CD4-positive, alpha-beta T cell treated with Interleukin-12 subunit alpha and Interleukin-12 subunit beta, for 1 hour (primary cell): ENCODE measurements around the gene GMDS.

Source experiments
- DNase-seq: peaks from one replicate; pipeline ENCODE4 v3.0.0-alpha.2; 2020

The GMDS gene

DNA sequence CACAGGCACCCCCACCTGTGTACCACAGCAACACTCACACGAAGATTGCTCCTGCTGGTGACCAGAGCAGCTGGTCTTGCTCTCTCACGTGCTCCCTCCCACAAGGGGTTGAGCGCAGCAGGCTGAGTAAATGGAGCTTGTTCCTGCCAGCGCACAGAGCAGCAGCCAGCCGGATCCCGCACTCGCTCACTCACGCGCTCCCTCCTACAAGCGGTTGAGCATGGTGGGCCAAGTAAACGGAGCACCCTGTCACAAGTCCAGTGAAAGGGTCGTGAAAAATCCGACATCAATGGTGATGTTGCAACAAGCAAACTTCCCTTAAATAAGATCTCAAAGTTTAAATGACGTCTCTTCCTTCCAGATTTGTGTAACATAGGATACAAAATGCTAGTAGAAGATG lies 322.0 kb downstream of the GMDS start:
- no peak for DNase-seq

DNA sequence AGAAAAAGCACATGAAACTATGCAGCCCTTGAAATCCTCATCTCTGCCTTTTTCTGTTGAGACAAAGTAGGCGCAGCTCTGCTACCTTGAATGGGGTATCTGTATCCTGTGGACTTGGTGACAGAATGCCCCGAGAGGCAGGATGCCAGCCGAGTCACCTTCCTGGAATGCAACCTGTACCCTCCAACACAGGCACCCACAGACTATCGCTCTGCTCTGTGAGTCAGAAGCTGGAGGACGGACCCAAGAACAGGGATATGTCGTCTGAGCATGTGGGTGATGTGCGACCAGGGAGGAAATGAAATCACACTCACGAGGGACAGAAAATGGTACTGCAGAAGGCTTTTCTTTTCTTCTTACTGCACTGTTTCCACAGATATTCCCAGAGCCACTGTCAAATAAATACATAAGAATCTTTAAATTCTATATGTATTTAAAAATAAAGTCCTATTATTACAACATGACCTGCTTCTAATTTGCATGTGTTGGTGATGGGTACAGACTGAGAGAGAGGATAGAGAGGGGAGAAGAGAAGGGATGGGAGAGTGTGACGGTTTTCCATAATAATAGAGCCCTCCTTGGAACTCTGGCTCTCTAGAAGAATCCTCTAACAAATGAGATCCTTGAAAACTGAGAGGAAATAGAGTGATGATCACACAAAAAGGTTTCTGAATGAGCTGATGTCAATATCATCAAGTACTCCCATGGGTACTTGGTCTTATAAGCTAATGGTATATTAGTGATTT lies 327.6 kb downstream of the GMDS start:
- no peak for DNase-seq

DNA sequence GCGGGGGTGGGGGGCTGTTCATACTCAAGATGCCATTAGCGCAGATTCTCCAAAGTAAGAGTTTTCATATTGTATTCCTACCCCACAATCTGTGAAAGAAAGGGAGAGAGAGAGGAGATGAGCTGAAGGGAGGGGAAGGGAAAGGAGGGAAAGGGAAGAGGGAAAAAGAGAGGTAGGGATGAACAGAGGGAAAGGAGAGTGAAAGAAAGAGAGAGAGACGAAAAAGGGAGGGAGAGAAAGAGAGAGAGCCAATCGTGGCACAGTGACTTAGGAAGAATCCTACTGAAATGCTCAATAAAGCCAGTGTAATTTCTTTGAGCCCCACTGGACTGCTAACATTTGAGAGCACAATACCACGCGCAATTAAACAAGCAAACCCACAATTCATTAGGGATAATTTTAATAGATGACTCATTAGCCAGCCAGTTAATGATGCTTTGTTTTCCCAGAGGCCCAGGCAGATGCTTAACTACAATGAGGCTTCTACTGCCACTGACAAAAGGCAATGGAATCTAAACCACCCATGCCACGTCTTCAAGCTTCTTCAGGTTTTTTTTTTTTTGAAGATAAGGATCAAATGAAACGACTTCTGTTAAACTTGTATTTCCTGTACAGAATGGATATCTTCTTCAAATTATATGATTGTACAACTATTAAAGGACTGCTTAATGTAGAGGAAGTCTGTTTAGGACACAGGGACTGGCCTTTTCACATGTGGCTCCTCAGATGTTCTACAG lies 328.9 kb downstream of the GMDS start:
- no peak for DNase-seq

DNA sequence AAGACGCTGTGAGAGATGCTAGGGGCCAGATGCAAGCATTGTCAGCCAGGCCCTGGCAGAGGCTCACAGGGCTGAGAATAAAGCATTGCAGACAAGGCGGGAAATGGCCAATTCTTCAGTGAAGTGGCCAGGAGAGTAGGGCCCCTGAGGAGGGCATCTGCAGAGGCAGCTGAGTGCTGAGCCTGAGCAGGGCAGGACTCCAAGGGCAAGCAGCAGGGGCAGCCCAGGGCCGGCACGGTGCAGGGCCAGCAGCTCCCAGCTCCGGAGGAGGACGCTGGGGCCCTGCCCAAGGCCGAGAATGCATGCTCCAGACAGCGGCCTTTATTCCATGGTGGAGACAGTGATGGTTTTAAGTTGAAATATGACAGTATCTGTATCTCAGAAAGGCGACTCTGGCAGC lies 330.2 kb downstream of the GMDS start:
- no peak for DNase-seq

DNA sequence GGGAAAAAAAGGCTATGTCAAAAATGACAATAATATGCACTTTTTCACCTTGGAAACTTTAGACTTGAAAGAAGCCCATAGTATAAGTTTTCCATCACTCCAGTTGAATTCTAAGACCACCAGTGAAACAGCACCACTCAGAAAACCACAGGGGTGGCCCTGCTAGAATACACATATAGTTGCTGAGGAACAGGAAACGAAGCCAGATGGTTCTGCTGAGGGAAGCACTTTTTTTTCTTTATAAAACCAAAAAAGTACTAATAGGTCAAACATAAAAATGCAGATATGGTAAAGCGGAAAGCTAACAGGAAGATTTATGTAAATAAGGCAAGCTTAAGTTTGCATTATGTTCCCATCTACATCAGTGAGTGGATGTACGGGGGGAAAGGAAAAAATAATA lies 331.8 kb downstream of the GMDS start:
- no peak for DNase-seq

DNA sequence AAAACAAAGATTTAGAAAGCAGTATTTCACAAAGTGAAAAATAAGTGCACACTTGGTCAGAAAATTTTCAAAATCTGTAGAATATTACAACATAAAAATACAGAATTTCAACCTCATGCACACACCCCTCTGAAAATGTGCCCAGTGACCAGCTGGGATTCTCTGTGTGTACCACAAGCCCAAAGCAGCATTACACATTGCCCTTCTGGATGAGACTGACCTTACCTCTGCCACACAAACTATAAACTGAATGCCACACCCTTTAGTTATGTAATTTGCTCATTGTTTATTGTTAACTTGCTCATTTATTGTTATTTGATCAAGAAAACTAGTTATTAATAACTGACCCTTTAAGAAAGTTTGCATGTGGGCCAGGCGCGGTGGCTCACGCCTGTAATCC lies 332.7 kb downstream of the GMDS start:
- no peak for DNase-seq

DNA sequence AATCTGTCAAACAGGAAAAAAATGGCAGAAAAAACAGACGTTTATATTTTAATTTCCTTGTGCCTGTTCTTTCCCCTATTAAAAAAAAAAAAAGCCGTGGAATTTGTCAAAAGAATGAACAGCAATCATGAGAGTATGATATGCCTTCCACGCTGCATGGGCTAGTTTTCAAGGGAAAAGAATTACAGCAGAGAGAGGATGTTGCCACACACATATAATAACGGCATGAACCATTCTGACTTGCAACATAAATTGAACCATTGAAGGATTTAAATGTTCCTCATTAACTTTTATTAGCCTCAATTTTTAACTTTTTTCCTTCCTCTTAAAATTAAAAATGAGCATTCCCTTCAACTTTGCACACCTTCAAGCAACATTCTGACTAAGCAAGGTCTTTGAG lies 333.9 kb downstream of the GMDS start:
- DNase-seq: no peak

DNA sequence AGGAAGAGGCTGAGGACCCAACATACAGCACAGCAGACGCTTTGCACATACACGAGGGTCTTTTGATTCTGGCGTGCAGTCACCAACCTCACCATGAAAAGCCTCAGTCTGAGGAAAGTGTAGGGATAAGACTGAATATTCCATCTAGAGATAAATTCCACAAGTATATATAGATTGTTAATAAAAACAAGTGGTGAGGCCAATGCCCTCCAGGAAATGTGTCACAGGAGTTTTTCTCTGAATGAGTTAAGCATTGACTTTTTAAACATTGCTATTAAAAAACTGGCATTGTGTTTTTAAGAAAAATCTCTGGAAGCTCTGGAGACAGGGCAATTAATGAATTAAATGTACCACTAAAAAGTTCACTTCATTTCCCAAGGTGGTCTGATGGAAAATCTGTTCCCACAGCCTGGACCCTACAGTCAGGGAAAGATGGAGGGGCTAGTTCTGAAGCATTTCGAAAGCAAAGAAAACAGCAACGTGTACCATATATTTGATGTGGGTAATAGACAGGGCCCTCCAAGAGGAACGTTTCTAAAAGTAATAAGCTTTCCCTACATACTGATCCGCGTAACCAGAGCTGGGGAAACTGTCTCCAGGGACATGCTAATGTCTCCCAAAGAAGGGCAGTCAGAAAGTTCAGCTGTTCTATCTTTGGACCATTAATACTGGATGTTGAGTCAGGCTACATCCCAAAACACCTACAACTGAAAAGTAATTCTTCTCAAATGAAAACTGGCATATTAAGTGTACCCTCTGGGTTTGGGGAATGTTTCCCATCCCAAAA lies 334.6 kb downstream of the GMDS start:
- DNase-seq: no peak

DNA sequence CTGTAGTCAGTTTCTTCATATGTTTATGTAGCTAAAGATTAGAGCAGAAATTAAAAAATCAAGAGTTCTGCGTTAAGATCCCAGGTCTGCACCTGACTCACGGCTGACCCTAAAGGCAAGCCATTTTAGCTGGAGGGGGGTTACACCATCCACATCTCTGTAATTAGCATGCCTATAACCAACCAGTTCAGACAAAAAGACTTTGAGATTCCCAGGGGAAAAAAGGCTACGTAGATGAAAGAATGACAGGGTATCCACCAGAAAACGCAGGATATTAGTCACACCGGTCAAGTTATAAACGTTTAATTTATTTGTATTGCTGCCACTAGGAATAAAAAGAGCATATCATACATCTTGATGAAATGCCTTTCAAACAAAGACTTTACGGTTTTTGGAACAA lies 336.6 kb downstream of the GMDS start:
- no peak for DNase-seq

DNA sequence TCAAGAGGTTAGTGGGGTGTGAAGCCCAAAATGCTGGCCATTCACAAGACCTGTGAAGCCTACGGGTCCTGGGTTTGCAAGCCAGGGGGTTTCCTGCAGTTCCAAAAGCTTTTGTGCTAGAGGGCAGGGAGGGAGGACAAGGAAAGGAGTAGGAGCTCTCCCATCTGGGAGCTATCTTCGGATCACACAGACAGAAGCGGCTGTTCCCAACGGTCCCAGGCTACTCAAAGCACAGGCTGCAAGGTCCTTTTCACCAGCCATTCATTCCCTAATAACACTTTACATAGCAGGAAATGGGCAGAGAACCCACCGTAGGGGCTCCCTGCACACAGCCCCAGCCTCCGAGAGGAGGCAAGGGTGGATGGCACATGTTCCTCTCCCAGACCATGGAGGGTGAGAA lies 338.8 kb downstream of the GMDS start:
- DNase-seq: no peak

DNA sequence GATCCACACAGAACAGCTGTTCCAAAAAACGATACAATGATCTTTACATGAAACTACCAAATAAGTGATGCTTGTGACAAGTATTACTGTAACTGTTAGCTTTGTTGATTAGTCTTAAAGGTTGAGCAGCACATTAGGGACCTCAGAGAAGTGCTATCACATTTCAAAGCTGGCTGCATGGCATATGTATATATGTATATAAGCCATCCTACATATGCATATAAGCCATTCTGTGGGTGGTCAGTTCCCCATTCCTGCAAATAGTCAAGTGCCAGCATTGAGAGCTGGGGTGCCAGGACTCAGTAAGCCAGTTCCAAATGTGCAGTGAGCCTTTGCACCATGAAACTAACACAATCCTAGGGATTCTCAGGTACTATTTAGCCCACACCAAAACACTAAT lies 339.4 kb downstream of the GMDS start:
- no peak for DNase-seq

DNA sequence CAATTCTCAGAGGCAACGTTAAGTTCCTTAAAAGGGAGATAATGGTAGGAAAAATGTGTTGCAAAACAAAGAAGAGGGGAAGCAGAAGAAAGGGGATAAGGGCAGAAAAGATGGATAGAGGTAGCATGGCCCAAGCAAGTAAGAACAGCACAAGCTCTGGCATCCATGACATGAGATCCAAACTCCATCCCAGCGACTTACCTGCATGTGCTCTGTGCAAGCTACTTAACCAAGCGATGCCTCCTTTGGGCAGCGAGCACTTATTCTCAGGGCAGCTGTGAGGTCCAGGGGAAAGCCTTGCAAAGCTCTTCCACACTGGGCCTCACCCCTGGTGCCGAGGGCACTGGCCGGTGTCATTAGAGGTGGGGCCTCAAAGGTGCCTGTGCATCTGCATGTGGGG lies 340.5 kb downstream of the GMDS start:
- DNase-seq: no peak

DNA sequence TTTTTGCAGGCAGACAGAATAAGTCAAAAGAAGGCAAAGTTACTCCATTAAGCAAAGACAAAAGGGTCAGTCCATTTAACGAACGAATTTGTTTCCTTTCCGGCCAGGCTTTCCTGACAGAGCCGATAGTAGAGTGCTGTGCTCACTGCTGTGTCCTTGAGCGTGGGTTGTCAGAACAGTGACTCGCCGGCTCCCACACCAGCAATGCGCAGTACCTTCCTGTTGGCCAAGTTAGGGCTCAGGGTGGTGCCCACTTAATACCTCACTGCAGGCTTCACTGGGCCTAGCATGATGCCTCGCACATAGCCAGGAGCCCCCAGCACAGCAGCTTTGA lies 341.0 kb downstream of the GMDS start:
- no peak for DNase-seq

DNA sequence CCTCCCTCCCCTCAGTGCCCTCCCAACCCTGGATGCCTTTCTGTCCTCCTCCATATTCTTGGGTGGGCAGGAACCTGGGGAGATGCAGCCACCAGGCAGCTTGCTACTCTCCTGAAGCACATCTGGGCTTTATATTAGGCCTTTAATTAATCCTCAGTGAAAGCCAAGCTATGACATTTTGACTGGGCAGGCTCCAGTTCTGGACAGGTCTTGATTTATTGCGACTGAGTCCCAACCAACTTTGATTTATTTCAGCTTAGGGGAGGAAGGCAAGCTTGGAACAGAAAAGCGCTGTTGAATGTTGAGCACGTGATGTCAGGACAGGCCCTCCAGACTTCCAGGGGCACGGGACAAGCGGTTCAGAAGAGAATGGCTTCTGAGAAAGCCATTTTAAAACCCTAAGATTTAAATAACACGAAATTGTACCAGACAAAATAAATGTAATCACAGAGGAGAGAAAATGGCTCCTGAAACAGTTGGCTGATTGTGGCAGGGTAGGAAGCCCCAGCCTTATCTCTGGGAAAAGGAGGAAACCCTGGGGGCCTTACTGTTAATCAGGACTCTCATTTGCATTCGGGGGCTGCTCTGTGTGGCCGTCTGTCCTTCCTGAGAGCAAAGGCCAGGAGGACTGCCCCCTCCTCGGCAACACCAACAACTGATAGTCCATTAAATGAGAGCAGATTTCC lies 341.5 kb downstream of the GMDS start:
- DNase-seq: no peak

DNA sequence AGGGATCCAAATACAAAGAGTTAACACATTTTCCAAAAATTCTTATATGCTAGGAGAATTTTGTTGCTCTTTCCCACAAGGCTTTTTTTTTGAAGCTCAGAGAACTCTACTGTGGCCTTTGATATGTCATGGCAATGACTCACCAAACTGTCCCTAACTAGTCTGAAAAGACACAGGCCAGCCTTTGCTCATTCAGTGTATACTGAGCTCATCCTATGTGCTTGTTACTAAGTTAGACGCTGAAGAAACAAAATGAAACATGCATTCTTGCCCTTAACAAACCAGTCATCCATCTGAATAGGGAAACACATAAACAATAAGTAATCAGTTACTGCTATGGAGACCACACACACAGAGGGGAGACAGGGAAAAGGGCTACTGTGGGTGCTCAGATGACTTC lies 343.8 kb downstream of the GMDS start:
- no peak for DNase-seq

DNA sequence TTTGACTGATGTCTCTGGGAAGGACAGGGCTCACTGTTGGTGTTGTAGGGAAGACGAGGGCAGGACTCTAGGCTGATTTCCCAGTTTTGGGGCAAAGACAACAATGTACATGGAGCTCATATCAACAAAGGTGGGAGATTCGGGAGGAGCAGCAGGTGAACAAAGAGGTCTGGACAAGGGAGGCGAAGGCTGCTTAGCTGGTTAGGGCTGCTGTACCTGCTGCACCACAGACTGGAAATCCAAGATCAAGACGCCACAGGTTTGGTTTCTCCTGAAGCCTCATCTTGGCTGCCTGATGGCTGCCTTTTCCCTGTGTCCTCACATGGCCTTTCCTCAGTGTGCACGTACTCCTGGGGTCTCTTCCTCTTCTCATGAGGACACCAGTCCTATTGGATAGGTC lies 348.5 kb downstream of the GMDS start:
- DNase-seq: no peak

DNA sequence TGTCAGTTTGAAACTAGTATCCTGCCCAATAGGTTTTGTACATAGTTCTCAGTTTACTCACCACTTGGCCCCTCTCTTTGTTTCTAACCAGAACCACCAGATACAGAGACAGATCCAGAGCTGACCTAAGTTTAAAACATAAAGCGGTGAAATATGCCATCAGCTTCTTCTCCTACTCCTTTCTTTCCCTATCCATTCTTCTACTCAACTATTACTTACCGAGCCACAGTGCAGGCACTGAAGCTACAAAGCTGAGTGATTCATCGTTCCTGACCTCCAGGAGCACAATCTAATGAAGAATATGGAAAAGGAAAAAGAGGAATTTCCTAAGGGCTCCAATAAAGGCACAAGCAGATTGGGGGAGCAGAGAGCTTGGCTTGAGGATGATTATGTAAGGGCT lies 349.7 kb downstream of the GMDS start:
- DNase-seq: no peak

DNA sequence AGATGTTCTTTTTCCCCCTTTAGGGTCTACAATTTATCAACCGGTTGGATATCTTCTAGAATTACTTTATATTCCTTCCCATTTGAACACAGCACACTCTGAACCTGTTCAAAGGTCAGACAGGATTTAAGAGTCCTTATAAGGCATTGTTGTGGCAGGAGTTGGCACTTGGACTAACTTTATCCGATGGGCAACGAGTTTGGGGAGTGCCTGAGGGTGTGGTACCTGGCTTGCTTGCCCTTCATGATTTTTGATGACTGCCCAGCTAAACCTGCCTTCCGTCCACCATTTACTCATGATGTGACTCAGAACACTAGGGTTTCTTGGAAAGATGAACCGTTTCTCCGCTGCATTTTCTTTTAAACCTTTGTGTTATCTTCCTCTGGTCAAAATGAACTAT lies 350.5 kb downstream of the GMDS start:
- DNase-seq: no peak

DNA sequence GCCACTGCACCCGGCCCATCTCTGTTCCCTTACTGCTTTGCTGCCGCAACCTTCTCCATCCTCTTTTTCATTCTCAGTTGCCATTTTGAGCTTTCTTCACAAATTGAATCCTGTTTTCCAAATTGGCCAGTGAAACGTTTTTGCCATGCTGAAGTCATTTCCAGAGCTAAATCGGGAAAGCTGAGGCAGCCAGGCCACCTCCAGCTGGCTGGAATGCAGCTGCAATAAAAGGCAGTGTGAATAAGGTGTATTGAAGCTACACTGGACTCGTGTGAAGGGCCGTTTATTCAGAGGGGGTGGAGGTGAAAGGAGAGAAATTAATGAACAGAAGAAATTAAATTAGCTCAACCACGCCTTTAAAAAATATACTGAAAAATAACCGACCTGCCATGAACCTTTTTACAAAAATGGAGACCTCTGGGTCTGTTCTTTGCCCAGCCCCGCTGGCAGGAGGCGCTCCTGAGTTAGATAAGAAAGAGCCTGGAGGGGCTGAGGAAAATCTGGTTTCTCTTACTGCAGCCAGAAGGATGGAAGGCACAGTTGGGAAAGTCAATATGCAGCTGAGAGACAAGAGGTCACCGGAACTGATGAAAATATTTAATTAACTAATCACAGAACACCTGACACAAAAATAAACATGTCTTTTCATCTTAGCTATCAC lies 351.8 kb downstream of the GMDS start:
- DNase-seq: no peak

DNA sequence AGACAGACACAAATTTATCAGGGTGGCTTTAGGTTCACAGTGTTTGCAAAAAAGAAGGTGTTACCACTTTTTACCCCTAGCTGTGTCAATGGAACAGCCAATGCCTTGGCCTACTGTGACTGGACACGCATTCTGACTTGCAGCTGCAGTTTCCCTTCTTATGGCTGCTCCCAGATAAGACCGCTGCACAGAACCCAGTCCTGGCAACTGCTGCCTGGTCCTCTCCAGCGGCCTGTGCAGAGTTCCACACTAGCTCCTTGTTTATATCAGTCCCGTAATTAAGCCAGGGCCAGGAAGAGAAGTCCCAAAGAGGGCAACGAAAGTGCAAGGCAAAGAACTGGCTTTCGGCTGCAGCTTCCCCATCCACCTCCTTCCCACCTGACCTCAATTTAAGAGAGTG lies 352.7 kb downstream of the GMDS start:
- no peak for DNase-seq

DNA sequence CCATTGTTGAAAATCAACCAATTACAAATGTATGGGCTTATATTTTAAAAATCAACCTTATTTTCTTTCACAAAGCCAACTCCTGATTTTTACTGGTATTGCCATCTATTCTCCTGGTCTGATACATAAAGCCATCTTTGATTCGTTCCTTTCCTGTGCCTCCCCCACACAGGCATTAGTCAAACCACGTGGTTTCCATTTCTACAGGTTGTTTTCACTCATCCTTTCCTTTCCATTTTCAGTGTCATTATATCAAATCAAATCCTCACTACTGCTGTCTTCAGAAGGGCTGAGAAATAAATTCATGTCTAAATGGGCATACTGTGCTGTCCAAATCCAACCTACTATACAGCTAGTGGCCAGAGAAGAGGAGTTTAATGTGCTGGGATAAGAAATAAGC lies 354.4 kb downstream of the GMDS start:
- no peak for DNase-seq

DNA sequence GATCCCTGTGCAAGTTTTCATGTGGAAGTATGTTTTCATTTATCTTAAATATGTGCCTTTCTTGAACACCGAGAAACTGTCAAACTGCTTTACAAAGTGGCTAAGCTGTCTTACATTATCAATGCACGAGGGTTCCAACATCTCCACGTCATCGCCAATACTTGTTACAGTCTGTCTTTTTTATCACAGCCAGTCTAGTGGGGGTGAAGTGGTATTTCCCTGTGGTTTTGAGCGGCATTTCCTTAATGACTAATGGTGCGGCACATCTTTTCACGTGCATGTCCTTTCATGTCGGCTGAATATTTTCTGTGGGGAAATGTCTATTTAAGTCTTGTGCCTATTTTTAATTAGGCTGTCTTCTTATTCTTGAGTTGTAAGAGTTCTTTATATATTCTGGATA lies 355.3 kb downstream of the GMDS start:
- DNase-seq: no peak

DNA sequence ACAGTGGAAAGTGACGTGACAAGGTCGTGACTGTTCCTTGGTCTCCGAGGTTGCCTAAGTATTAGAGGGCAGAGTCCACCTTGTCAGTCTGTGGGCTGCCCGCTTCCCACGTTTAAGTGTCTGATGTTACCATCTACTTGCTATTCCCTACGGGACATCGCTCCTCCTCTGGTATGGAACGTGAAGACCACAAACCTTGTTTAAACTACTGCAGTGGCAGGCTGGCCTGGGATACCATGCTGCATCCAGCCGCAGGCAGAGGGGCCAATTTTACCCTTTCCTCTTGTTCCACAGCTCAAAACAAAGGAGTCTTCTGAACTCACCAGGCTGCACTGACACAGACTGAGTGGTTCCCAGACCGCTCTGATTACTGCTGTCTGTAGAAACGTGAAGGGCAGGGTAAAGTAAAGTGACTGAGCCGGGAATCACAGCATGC lies 359.8 kb downstream of the GMDS start:
- no peak for DNase-seq
